OCI-LY1 (cell line): ENCODE data around the gene TLR8.

Source experiments
- H2AFZ ChIP-seq: fragments of 200-600 bp; sonication (generic), shearing (Covaris generic); 2 replicates; pipeline ENCODE4 v1.6.0; 2014; ENCODE audit warnings: antibody characterized with exemption, mild to moderate bottlenecking, low read length
- H3F3A ChIP-seq: fragments of 200-600 bp; sonication (generic), shearing (Covaris generic); 2 replicates; pipeline ENCODE4 v1.6.0; 2014; ENCODE audit warnings: mild to moderate bottlenecking, antibody characterized with exemption, low read length, moderate library complexity; ENCODE audit not compliant: insufficient read depth
- H3K27ac ChIP-seq: fragments of 200-600 bp; sonication (generic); 2 replicates; pipeline ENCODE4 v1.5.1; 2014; ENCODE audit warnings: low read length, mixed run types, mild to moderate bottlenecking, low read depth; ENCODE audit not compliant: poor library complexity, severe bottlenecking
- H3K27me3 ChIP-seq: fragments of 200-600 bp; sonication (generic); 2 replicates; pipeline ENCODE4 v1.6.0; 2014; ENCODE audit warnings: antibody characterized with exemption, mild to moderate bottlenecking, low read length, moderate library complexity; ENCODE audit not compliant: insufficient read depth
- H3K36me3 ChIP-seq: fragments of 200-600 bp; sonication (generic); 2 replicates; pipeline ENCODE4 v1.6.1; 2014; ENCODE audit warnings: mild to moderate bottlenecking, antibody characterized with exemption, low read length, moderate library complexity, mixed read lengths; ENCODE audit not compliant: insufficient read depth
- H3K4me1 ChIP-seq: fragments of 200-600 bp; sonication (generic); 2 replicates; pipeline ENCODE4 v1.5.1; 2014; ENCODE audit warnings: mild to moderate bottlenecking, low read length, moderate library complexity; ENCODE audit not compliant: insufficient read depth, severe bottlenecking
- H3K4me2 ChIP-seq: fragments of 200-600 bp; sonication (generic), shearing (Covaris generic); 2 replicates; pipeline ENCODE4 v1.6.1; 2014; ENCODE audit warnings: low read length
- H3K4me3 ChIP-seq: fragments of 200-600 bp; sonication (generic); 2 replicates; pipeline ENCODE4 v1.5.1; 2014; ENCODE audit warnings: low read length, low read depth, mild to moderate bottlenecking, mixed read lengths; ENCODE audit not compliant: poor library complexity, severe bottlenecking
- H3K79me2 ChIP-seq: fragments of 200-600 bp; shearing (Covaris generic); 2 replicates; pipeline ENCODE4 v1.6.1; 2016; ENCODE audit warnings: mixed run types, low read length, mixed read lengths; ENCODE audit not compliant: insufficient read depth
- H3K9ac ChIP-seq: fragments of 200-600 bp; sonication (generic), shearing (Covaris generic); 2 replicates; pipeline ENCODE4 v1.6.1; 2014; ENCODE audit warnings: mild to moderate bottlenecking, low read length, mixed read lengths
- H3K9me2 ChIP-seq: fragments of 200-600 bp; sonication (generic), shearing (Covaris generic); 2 replicates; pipeline ENCODE4 v1.6.1; 2014; ENCODE audit warnings: low read depth, mild to moderate bottlenecking, low read length, mixed read lengths
- H3K9me3 ChIP-seq: fragments of 200-600 bp; shearing (Covaris generic); 2 replicates; pipeline ENCODE4 v1.6.1; 2014; ENCODE audit warnings: low read length, mixed read lengths
- H4K20me1 ChIP-seq: fragments of 200-600 bp; sonication (generic), shearing (Covaris generic); 2 replicates; pipeline ENCODE4 v1.6.0; 2016; ENCODE audit warnings: mild to moderate bottlenecking, low read length; ENCODE audit not compliant: insufficient read depth
- EZH2 ChIP-seq: fragments of 200-600 bp; sonication (generic), shearing (Covaris generic); IDR thresholded peaks from 2 replicates; pipeline ENCODE4 v1.8.0; 2017; ENCODE audit warnings: borderline replicate concordance, mixed run types, mild to moderate bottlenecking, antibody characterized with exemption, low read length, moderate library complexity, mixed read lengths
- TF ChIP-seq, protein P1 (sequence below): fragments of 200-600 bp; sonication (generic), shearing (Covaris generic); IDR thresholded peaks from 2 replicates; pipeline ENCODE4 v1.5.1; 2017; ENCODE audit warnings: mild to moderate bottlenecking, antibody characterized with exemption, low read length, moderate library complexity, mixed read lengths

TLR8 gene

DNA sequence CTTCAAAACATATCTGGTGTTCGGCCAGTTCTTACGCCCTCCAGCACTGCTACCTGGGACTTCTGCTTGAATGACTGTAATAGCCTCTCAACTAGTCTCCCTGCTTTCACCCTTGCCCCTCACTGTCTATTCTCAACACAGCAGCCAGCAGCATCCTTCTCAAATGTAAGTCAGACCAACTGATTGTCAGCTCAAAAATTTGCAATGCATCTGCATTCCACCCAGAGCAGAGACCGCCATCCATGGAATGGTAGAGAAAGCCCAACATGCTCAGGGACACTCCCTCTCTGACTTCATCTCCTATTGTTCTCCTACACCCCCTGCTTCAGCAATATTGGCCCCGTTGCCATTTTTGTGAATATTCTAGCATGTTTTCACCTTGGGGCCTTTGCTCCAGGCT lies 33.7 kb upstream of the TLR8 start:
- no peaks in the 10 kb centered on the region for H3K9me2 ChIP-seq
- no peaks in the 10 kb centered on the region for H3K36me3 ChIP-seq
- TF ChIP-seq, protein P1, sequence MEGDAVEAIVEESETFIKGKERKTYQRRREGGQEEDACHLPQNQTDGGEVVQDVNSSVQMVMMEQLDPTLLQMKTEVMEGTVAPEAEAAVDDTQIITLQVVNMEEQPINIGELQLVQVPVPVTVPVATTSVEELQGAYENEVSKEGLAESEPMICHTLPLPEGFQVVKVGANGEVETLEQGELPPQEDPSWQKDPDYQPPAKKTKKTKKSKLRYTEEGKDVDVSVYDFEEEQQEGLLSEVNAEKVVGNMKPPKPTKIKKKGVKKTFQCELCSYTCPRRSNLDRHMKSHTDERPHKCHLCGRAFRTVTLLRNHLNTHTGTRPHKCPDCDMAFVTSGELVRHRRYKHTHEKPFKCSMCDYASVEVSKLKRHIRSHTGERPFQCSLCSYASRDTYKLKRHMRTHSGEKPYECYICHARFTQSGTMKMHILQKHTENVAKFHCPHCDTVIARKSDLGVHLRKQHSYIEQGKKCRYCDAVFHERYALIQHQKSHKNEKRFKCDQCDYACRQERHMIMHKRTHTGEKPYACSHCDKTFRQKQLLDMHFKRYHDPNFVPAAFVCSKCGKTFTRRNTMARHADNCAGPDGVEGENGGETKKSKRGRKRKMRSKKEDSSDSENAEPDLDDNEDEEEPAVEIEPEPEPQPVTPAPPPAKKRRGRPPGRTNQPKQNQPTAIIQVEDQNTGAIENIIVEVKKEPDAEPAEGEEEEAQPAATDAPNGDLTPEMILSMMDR: no peak
- TF ChIP-seq EZH2: no peak
- H3K9ac ChIP-seq: no peak overlapping the region
- no peaks in the 10 kb centered on the region for H3F3A ChIP-seq
- no peaks in the 10 kb centered on the region for H3K27me3 ChIP-seq
- no peaks in the 10 kb centered on the region for H3K79me2 ChIP-seq
- no peak overlapping the region for H3K4me3 ChIP-seq
- peaks cover 27% of the 10 kb centered on the region for H3K4me1 ChIP-seq
- no peak overlapping the region for H2AFZ ChIP-seq
- no peaks in the 10 kb centered on the region for H4K20me1 ChIP-seq
- no peak overlapping the region for H3K27ac ChIP-seq
- no peaks in the 10 kb centered on the region for H3K9me3 ChIP-seq
- H3K4me2 ChIP-seq: no peak overlapping the region

DNA sequence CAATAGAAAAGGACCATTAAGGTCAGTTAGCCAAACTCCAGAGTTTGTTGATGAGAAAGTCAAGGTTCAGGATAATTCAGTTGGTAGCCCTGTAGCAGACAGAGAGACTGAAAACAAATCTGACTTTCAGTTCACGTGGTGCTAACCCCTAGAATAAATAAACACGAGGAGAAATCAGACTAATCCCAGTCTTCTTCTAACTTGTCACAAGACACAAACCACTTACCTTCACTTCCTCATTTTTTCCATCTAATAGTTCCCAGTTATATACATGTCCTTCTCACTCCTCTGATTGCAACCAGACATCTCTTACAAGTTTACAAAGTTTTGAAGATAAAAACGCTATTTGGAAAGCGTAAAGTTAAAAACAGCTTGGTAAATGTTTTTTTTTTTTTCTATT lies 31.8 kb upstream of the TLR8 start:
- no peaks in the 10 kb centered on the region for H3F3A ChIP-seq
- H3K4me2 ChIP-seq: no peak overlapping the region

DNA sequence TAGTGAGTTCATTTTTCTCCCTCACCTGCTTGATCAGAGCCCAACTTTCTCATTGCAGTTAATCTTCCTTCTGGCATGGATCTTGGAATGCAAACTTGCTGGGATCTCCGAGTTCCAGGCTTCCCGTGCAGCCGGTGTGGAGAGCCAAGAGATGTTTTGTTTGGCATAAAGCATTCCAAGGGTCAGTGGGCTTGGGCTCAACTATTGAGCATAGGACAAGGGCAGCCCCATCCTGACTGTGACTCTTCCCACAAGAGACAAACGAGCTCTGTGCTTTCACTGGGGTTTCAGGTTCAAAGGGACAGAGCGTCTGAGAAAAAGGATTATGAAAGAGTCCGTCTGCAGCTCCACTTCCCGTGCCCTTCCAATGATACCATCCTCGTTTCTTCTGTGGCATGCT lies 29.0 kb upstream of the TLR8 start:
- H3K9ac ChIP-seq: no peak overlapping the region
- no peak overlapping the region for H2AFZ ChIP-seq
- no peaks in the 10 kb centered on the region for H3K36me3 ChIP-seq
- no peaks in the 10 kb centered on the region for H3K4me1 ChIP-seq
- no peak overlapping the region for H3K4me3 ChIP-seq
- H3K9me3 ChIP-seq: no peaks in the 10 kb centered on the region
- H3K4me2 ChIP-seq: no peak overlapping the region
- no peaks in the 10 kb centered on the region for H3K79me2 ChIP-seq
- TF ChIP-seq, protein P1: no peak
- no peak for TF ChIP-seq EZH2
- no peaks in the 10 kb centered on the region for H3K27me3 ChIP-seq
- H4K20me1 ChIP-seq: no peaks in the 10 kb centered on the region
- no peak overlapping the region for H3K27ac ChIP-seq
- H3F3A ChIP-seq: no peaks in the 10 kb centered on the region
- no peaks in the 10 kb centered on the region for H3K9me2 ChIP-seq

More for the DNA sequence above, 31.8 kb upstream of the TLR8 start:
- no peaks in the 10 kb centered on the region for H3K27me3 ChIP-seq
- H3K4me1 ChIP-seq: peaks cover 13% of the 10 kb centered on the region
- H4K20me1 ChIP-seq: no peaks in the 10 kb centered on the region
- no peak overlapping the region for H3K4me3 ChIP-seq
- H3K27ac ChIP-seq: no peak overlapping the region
- TF ChIP-seq, protein P1: no peak
- TF ChIP-seq EZH2: no peak
- no peak overlapping the region for H3K9ac ChIP-seq
- no peaks in the 10 kb centered on the region for H3K36me3 ChIP-seq
- H3K9me2 ChIP-seq: no peaks in the 10 kb centered on the region
- H2AFZ ChIP-seq: no peak overlapping the region
- no peaks in the 10 kb centered on the region for H3K79me2 ChIP-seq
- no peaks in the 10 kb centered on the region for H3K9me3 ChIP-seq
